ENCODE results near the gene EPHB1.

DNA sequence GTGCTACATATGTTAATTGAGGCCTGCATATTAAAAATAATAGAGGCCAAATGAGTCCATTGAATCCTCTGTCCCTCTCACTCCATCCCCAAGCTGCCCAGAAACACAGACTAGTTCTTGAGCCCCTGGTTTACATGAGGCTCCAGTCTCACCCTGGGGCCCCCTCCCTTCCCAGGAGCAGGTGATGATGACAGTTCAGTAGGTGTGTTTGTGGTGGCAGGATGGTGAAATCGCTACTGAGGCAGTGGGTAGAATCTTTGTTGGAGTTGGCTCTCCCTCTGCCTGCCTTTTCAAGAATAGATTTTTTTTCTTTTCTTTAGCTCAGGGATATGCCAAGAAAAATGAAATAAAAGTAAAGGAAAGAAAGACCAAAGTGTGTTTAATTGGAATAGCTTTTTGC, 288.7 kb downstream of the EPHB1 start:
- TF ChIP-seq, protein P1, sequence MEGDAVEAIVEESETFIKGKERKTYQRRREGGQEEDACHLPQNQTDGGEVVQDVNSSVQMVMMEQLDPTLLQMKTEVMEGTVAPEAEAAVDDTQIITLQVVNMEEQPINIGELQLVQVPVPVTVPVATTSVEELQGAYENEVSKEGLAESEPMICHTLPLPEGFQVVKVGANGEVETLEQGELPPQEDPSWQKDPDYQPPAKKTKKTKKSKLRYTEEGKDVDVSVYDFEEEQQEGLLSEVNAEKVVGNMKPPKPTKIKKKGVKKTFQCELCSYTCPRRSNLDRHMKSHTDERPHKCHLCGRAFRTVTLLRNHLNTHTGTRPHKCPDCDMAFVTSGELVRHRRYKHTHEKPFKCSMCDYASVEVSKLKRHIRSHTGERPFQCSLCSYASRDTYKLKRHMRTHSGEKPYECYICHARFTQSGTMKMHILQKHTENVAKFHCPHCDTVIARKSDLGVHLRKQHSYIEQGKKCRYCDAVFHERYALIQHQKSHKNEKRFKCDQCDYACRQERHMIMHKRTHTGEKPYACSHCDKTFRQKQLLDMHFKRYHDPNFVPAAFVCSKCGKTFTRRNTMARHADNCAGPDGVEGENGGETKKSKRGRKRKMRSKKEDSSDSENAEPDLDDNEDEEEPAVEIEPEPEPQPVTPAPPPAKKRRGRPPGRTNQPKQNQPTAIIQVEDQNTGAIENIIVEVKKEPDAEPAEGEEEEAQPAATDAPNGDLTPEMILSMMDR (IDR thresholded peaks at IDR 0.05), result peak in 2 of 6 experiments; percentile 7 to 17
- TF ChIP-seq POLR2A (IDR thresholded peaks at IDR 0.05), result no peak

Data from thyroid gland (tissue), 4 donors.